B cell (primary cell): ENCODE data around the gene MYL12A.

Experiments used
- CTCF ChIP-seq: fragments of 200-600 bp; IDR thresholded peaks from one replicate; pipeline ENCODE4 v1.8.0; 2022; ENCODE audit warnings: antibody characterized with exemption, mild to moderate bottlenecking
- EZH2 ChIP-seq: IDR thresholded peaks from 2 replicates; pipeline ENCODE4 v1.6.1; 2012; ENCODE audit warnings: borderline replicate concordance, low read depth, mild to moderate bottlenecking, moderate library complexity, low read length; ENCODE audit not compliant: insufficient read depth, poor library complexity, severe bottlenecking

GRCh38 chr18:3283908-3284307 is 36.3 kb downstream of the MYL12A start:
- no peak for TF ChIP-seq CTCF
- TF ChIP-seq EZH2, result no peak
